Endothelial cell (in vitro differentiated cells): ENCODE measurements around the gene KIF1B. TPM values are rescaled to one million over a fixed set of nuclear protein-coding genes. Genes with fewer than 3 reads are reported as not detected.

Experiments
- DNase-seq: peaks from one replicate; pipeline ENCODE4 v3.0.0; 2021; ENCODE audit warnings: low spot score
- H3K27ac Mint-ChIP-seq: one replicate; pipeline ENCODE4 v1.8.0; 2021; ENCODE audit warnings: mixed read lengths, inconsistent platforms; ENCODE audit not compliant: unreplicated experiment
- H3K27me3 Mint-ChIP-seq: one replicate; pipeline ENCODE4 v1.8.0; 2021; ENCODE audit warnings: mild to moderate bottlenecking, moderate library complexity, mixed read lengths, inconsistent platforms; ENCODE audit not compliant: unreplicated experiment
- H3K36me3 Mint-ChIP-seq: one replicate; pipeline ENCODE4 v1.8.0; 2021; ENCODE audit warnings: mild to moderate bottlenecking, low read depth, mixed read lengths, inconsistent platforms; ENCODE audit not compliant: unreplicated experiment
- H3K4me1 Mint-ChIP-seq: one replicate; pipeline ENCODE4 v1.8.0; 2021; ENCODE audit warnings: mild to moderate bottlenecking, mixed read lengths, inconsistent platforms; ENCODE audit not compliant: unreplicated experiment
- H3K4me3 Mint-ChIP-seq: one replicate; pipeline ENCODE4 v1.8.0; 2021; ENCODE audit warnings: mild to moderate bottlenecking, mixed read lengths, inconsistent platforms; ENCODE audit not compliant: unreplicated experiment
- H3K9me3 Mint-ChIP-seq: one replicate; pipeline ENCODE4 v1.8.0; 2021; ENCODE audit warnings: mixed read lengths, inconsistent platforms; ENCODE audit not compliant: unreplicated experiment
- CTCF ChIP-seq: fragments of 200-600 bp; sonication (generic); IDR thresholded peaks from one replicate; pipeline ENCODE4 v1.5.0; 2021; ENCODE audit warnings: antibody characterized with exemption; ENCODE audit not compliant: unreplicated experiment
- total RNA-seq: library from RNA; stranded (reverse); fragmentation: NEBNext Ultra II Directional; extraction: Animal tissue kit (Norgen Biotek cat#: 25700); gene quantifications from one replicate; pipeline ENCODE4 v1.2.1, GENCODE V29; 2021; ENCODE audit not compliant: unreplicated experiment

KIF1B gene
- total RNA-seq, 1 donor from 2014 or later: 111 TPM

GRCh38 chr1:10299151-10299550 lies 88.8 kb downstream of the KIF1B start:
- no peak for DNase-seq
- Mint-ChIP-seq H3K4me1 (no peaks in the 10 kb centered on the region), H3K27ac (no peak overlapping the region), H3K36me3 (peaks cover 35% of the 10 kb centered on the region), H3K4me3 (no peak overlapping the region), H3K27me3 (peaks cover 4% of the 10 kb centered on the region), H3K9me3 (no peaks in the 10 kb centered on the region)
- TF ChIP-seq CTCF: no peak

GRCh38 chr1:10302416-10302815 lies 92.0 kb downstream of the KIF1B start:
- H3K4me1 Mint-ChIP-seq: no peaks in the 10 kb centered on the region

GRCh38 chr1:10304295-10304694 lies 93.9 kb downstream of the KIF1B start:
- H3K27ac Mint-ChIP-seq: no peak overlapping the region
- DNase-seq: no peak
- H3K9me3 Mint-ChIP-seq: no peaks in the 10 kb centered on the region
- TF ChIP-seq CTCF: no peak
- no peaks in the 10 kb centered on the region for H3K4me1 Mint-ChIP-seq
- H3K36me3 Mint-ChIP-seq: peaks cover 29% of the 10 kb centered on the region
- no peak overlapping the region for H3K4me3 Mint-ChIP-seq
- peaks cover 4% of the 10 kb centered on the region for H3K27me3 Mint-ChIP-seq

More at GRCh38 chr1:10302416-10302815, 92.0 kb downstream of the KIF1B start:
- DNase-seq: no peak
- Mint-ChIP-seq H3K36me3 (peaks cover 37% of the 10 kb centered on the region), H3K27ac (no peak overlapping the region), H3K9me3 (no peaks in the 10 kb centered on the region), H3K27me3 (peaks cover 4% of the 10 kb centered on the region), H3K4me3 (no peak overlapping the region)
- no peak for TF ChIP-seq CTCF

- TF ChIP-seq CTCF: no peak
- Mint-ChIP-seq H3K27me3 (peaks cover 4% of the 10 kb centered on the region), H3K4me1 (no peaks in the 10 kb centered on the region), H3K27ac (no peak overlapping the region), H3K4me3 (no peak overlapping the region), H3K9me3 (no peaks in the 10 kb centered on the region), H3K36me3 (peaks cover 33% of the 10 kb centered on the region)
- no peak for DNase-seq
These were observed 96.1 kb downstream of the KIF1B start for GRCh38 chr1:10306435-10306834.

GRCh38 chr1:10308001-10308400 lies 97.6 kb downstream of the KIF1B start:
- Mint-ChIP-seq H3K9me3 (no peaks in the 10 kb centered on the region), H3K27me3 (no peaks in the 10 kb centered on the region), H3K4me3 (no peak overlapping the region), H3K36me3 (peaks cover 43% of the 10 kb centered on the region), H3K4me1 (no peaks in the 10 kb centered on the region), H3K27ac (no peak overlapping the region)
- no peak for TF ChIP-seq CTCF
- no peak for DNase-seq
